ENCODE data around the gene HNRNPUL2. TPM values are rescaled to one million over a fixed set of nuclear protein-coding genes. Genes with fewer than 3 reads are reported as not detected.

Gene HNRNPUL2
- total RNA-seq, 2 donors from 2014 or later = 21.3 to 41.8 TPM

- peaks cover 9% of the 10 kb centered on the region for H3K36me3 ChIP-seq
- H3K4me3 ChIP-seq = peak overlapping the region; percentile 72
- TF ChIP-seq, protein P1, sequence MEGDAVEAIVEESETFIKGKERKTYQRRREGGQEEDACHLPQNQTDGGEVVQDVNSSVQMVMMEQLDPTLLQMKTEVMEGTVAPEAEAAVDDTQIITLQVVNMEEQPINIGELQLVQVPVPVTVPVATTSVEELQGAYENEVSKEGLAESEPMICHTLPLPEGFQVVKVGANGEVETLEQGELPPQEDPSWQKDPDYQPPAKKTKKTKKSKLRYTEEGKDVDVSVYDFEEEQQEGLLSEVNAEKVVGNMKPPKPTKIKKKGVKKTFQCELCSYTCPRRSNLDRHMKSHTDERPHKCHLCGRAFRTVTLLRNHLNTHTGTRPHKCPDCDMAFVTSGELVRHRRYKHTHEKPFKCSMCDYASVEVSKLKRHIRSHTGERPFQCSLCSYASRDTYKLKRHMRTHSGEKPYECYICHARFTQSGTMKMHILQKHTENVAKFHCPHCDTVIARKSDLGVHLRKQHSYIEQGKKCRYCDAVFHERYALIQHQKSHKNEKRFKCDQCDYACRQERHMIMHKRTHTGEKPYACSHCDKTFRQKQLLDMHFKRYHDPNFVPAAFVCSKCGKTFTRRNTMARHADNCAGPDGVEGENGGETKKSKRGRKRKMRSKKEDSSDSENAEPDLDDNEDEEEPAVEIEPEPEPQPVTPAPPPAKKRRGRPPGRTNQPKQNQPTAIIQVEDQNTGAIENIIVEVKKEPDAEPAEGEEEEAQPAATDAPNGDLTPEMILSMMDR (IDR thresholded peaks at IDR 0.05) = no peak
- H3K4me1 ChIP-seq (ENCODE audit: control insufficient read depth in 1 of 2, low read depth in 2 of 2) = peaks cover 30 to 45% of the 10 kb centered on the region in 2 donors
- no peaks in the 10 kb centered on the region for H3K27me3 ChIP-seq (replicated peaks; ENCODE audit: insufficient read depth)
- peak overlapping the region; percentile 86 to 90 for H3K27ac ChIP-seq
- DNase-seq (ENCODE audit: low spot score) (no peak), ATAC-seq (ENCODE audit: insufficient number of reproducible peaks, low FRiP score, low read depth) (no peak)
- no peaks in the 10 kb centered on the region for H3K9me3 ChIP-seq
These were observed 60.9 kb downstream of the HNRNPUL2 start for GRCh38 chr11:62666259-62666926.

- DNase-seq (ENCODE audit: low spot score) = no peak
- peak overlapping the region; percentile 86 to 90 for H3K27ac ChIP-seq
- H3K27me3 ChIP-seq (replicated peaks; ENCODE audit: insufficient read depth) = no peaks in the 10 kb centered on the region
- TF ChIP-seq, protein P1 (IDR thresholded peaks at IDR 0.05) = no peak
- peak overlapping the region; percentile 72 for H3K4me3 ChIP-seq
- H3K4me1 ChIP-seq (ENCODE audit: control insufficient read depth in 1 of 2, low read depth in 2 of 2) = peaks cover 27 to 41% of the 10 kb centered on the region in 2 donors
- ATAC-seq (ENCODE audit: insufficient number of reproducible peaks, low FRiP score, low read depth) = peak; percentile 28
- peaks cover 9% of the 10 kb centered on the region for H3K36me3 ChIP-seq
- no peaks in the 10 kb centered on the region for H3K9me3 ChIP-seq
These were observed 61.5 kb downstream of the HNRNPUL2 start for GRCh38 chr11:62665599-62666258.

GRCh38 chr11:62665075-62665598 lies 62.1 kb downstream of the HNRNPUL2 start, which contains the start of the genes C11orf98 and CSKMT:
TSS of gene C11orf98 (minus strand) at chr11:62665210. CDS start at chr11:62665169, 41 bp downstream.
TSS of gene CSKMT (plus strand) at chr11:62665312. CDS start at chr11:62665880, 568 bp downstream.
- Histone ChIP-seq H3K27me3 (replicated peaks; ENCODE audit: insufficient read depth) (no peaks in the 10 kb centered on the region), H3K27ac (peak within 1 kb of the TSS; percentile 86 to 90), H3K36me3 (peaks cover 9% of the 10 kb centered on the region), H3K4me3 (peak within 1 kb of the TSS; percentile 72), H3K4me1 (ENCODE audit: control insufficient read depth in 1 of 2, low read depth in 2 of 2) (peaks cover 21 to 36% of the 10 kb centered on the region in 2 donors), H3K9me3 (no peaks in the 10 kb centered on the region)
- TF ChIP-seq, protein P1 (IDR thresholded peaks at IDR 0.05) = no peak
- DNase-seq (ENCODE audit: low spot score) (peak; percentile 77), ATAC-seq (ENCODE audit: insufficient number of reproducible peaks, low FRiP score, low read depth) (peak; percentile 81)

- Histone ChIP-seq H3K27me3 (replicated peaks; ENCODE audit: insufficient read depth) (no peaks in the 10 kb centered on the region), H3K9me3 (no peaks in the 10 kb centered on the region), H3K27ac (peak overlapping the region; percentile 86 to 90), H3K4me1 (ENCODE audit: control insufficient read depth in 1 of 2, low read depth in 2 of 2) (peaks cover 21 to 33% of the 10 kb centered on the region in 2 donors), H3K4me3 (peak overlapping the region; percentile 72), H3K36me3 (peaks cover 9% of the 10 kb centered on the region)
- ATAC-seq (ENCODE audit: insufficient number of reproducible peaks, low FRiP score, low read depth) = peak; percentile 5
- DNase-seq (ENCODE audit: low spot score) = no peak
- TF ChIP-seq, protein P1 (IDR thresholded peaks at IDR 0.05) = no peak
These were observed 62.7 kb downstream of the HNRNPUL2 start for GRCh38 chr11:62664405-62665074.

Other genes starting within 250 kb of the HNRNPUL2 start
- 1,000 to 10,000 TPM; 1,009 to 1,046 TPM for gene AHNAK, start 180.7 kb downstream of the HNRNPUL2 start, total RNA-seq
- 100 to 1,000 TPM; 719 to 780 TPM for gene EEF1G, start 153.6 kb downstream of the HNRNPUL2 start, total RNA-seq
- 10 to 100 TPM in 1 of 2 donors, 1 to 10 TPM in 1; 9.5 to 12.5 TPM for gene TUT1, start 135.9 kb downstream of the HNRNPUL2 start, total RNA-seq
- gene MTA2, start 125.6 kb downstream of the HNRNPUL2 start, total RNA-seq = 100 to 1,000 TPM in 1 of 2 donors, 10 to 100 TPM in 1; 55.9 to 124 TPM
- gene EML3, start 114.7 kb downstream of the HNRNPUL2 start, total RNA-seq = 100 to 1,000 TPM; 106 to 111 TPM
- gene ROM1, start 114.2 kb downstream of the HNRNPUL2 start, total RNA-seq = 10 to 100 TPM; 11.4 to 12.6 TPM
- gene B3GAT3, start 105.5 kb downstream of the HNRNPUL2 start, total RNA-seq = 10 to 100 TPM; 27.5 to 30.3 TPM
- gene GANAB, start 80.8 kb downstream of the HNRNPUL2 start, total RNA-seq = 100 to 1,000 TPM; 120 to 159 TPM
- gene INTS5, start 74.2 kb downstream of the HNRNPUL2 start, total RNA-seq = 10 to 100 TPM; 16.4 to 24.3 TPM
- 10 to 100 TPM; 20.5 to 28.6 TPM for gene C11orf98, start 62.2 kb downstream of the HNRNPUL2 start, total RNA-seq
- gene CSKMT, start 62.1 kb downstream of the HNRNPUL2 start, total RNA-seq = 1 to 10 TPM; 1.5 to 2.9 TPM
- gene UQCC3, start 55.8 kb downstream of the HNRNPUL2 start, total RNA-seq = 1 to 10 TPM; 2.3 to 7.3 TPM
- gene LBHD1, start 55.2 kb downstream of the HNRNPUL2 start, total RNA-seq = 1 to 10 TPM; 3.7 to 7.8 TPM
- 100 to 1,000 TPM in 1 of 2 donors, 10 to 100 TPM in 1; 88.6 to 159 TPM for gene UBXN1, start 48.4 kb downstream of the HNRNPUL2 start, total RNA-seq
- 10 to 100 TPM; 10.5 to 22.5 TPM for gene LRRN4CL, start 37.9 kb downstream of the HNRNPUL2 start, total RNA-seq
- gene BSCL2, start 20.0 kb downstream of the HNRNPUL2 start, total RNA-seq = 10 to 100 TPM; 14.0 to 50.9 TPM
- gene GNG3, start 19.8 kb downstream of the HNRNPUL2 start, total RNA-seq = not detected
- 10 to 100 TPM in 1 of 2 donors, 1 to 10 TPM in 1; 9.1 to 14.5 TPM for gene TTC9C, start 1.0 kb upstream of the HNRNPUL2 start, total RNA-seq
- gene ZBTB3, start 26.7 kb upstream of the HNRNPUL2 start, total RNA-seq = 1 to 10 TPM; 6.2 to 7.6 TPM
- 10 to 100 TPM; 37.0 to 54.4 TPM for gene POLR2G, start 34.1 kb upstream of the HNRNPUL2 start, total RNA-seq
- 10 to 100 TPM; 18.5 to 22.2 TPM for gene TAF6L, start 43.9 kb upstream of the HNRNPUL2 start, total RNA-seq
- gene TMEM179B, start 59.9 kb upstream of the HNRNPUL2 start, total RNA-seq = 10 to 100 TPM; 45.6 to 70.8 TPM
- gene TMEM223, start 64.5 kb upstream of the HNRNPUL2 start, total RNA-seq = 10 to 100 TPM; 11.1 to 30.2 TPM
- 100 to 1,000 TPM in 1 of 2 donors, 10 to 100 TPM in 1; 82.9 to 109 TPM for gene NXF1, start 78.0 kb upstream of the HNRNPUL2 start, total RNA-seq
- gene STX5, start 104.6 kb upstream of the HNRNPUL2 start, total RNA-seq = 10 to 100 TPM; 32.0 to 46.8 TPM
- gene TEX54, start 105.4 kb upstream of the HNRNPUL2 start, total RNA-seq = not detected
- gene WDR74, start 112.1 kb upstream of the HNRNPUL2 start, total RNA-seq = 10 to 100 TPM; 19.8 to 55.2 TPM
- gene SLC3A2, start 153.4 kb upstream of the HNRNPUL2 start, total RNA-seq = 100 to 1,000 TPM; 138 to 739 TPM
- gene CHRM1, start 193.9 kb upstream of the HNRNPUL2 start, total RNA-seq = not detected